GM18861 (cell line): ENCODE results near the gene CLEC10A.
"Not testable (repeated sequence)": the region's sequence is repeated elsewhere in the genome, so short reads cannot be mapped to it uniquely, and the experiment has no call there.

Experiments used
- ATAC-seq: cut with Tn5 transposase; IDR thresholded peaks from one replicate; pipeline ENCODE4 v1.9.1; 2021; ENCODE audit not compliant: unreplicated experiment

The CLEC10A gene, protein sequence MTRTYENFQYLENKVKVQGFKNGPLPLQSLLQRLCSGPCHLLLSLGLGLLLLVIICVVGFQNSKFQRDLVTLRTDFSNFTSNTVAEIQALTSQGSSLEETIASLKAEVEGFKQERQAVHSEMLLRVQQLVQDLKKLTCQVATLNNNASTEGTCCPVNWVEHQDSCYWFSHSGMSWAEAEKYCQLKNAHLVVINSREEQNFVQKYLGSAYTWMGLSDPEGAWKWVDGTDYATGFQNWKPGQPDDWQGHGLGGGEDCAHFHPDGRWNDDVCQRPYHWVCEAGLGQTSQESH

DNA sequence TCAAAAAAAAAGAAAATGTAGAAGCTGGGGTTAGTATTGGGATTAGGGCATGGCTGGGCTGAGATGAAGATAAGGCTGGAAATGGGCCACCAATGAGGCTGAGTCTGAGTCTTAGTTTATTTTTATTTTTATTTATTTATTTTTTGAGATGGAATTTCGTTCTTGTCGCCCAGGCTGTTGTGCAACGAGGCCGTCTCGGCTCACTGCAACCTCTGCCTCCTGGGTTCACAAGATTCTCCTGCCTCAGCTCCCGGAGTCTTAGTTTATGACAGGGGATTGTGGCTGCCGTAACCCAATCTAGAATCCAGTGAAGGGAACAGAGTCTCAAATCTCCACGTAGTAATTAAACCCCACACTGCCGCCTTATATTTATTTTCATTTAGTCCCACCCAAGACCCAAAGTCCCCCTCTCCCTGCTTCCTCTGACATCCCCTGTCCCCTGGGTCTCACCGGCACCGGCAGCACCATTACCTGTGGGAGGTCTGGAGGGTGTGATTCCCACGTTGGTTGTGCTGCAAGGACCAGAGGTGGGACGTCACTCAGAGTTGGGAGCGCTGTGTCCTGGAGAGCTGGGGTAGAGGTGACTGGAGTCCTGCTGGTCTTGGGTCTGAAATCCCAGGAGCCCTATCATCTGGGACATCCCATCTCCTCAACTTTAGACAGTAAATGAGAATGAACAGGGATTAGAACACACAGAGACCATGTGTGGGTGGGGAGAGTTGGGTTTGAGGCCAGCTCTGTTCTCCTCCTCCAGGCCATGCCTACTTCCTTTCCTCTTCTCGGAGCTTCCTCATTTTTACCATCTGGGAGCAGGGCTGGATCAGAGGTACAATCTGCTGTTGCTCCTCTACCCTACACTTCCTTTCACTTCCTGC is at the start of gene CLEC10A:
CLEC10A (minus strand) TSS at position 671 of the 875 bp plus-strand sequence. CDS start 1,439 bp downstream, outside the sequence.
- ATAC-seq, result no peak

DNA sequence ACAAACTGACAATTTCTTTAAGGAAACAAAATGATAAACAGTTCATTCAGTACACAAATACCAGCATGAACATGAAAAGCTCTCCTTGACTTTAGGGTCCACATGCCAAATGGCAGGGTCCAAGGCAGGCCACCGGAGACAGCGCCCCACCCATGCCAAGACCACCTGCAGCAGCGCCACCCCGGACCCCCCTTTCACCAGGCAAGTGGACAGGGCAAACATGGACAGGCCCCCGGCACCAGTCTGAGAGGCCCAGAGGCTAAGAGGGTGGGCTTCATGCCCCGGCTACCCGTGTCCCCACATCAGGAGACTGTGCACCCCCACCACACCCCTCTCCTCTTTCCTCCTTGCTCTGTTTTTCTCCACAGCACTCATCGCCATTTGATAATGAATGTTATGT is 49.3 kb upstream of the CLEC10A start:
- ATAC-seq, result no peak

DNA sequence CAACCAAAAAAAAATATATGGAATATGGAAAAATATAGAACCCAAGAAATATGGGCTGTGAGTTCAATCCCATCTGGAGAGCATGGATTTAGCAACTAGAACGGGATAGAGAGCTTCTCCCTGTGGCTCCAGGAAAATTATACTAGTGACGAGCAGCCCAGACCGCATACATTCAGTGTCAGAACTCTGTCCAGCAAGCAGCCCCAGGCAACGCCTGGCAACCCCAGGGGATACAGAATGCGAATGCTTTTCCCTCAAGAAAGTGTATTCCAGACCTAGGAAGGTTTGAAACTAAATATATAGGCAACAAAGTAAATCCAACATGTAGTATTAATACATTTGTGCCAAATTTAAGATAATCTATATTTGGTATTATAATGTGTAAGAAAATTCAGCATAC is 48.1 kb upstream of the CLEC10A start:
- no peak for ATAC-seq

DNA sequence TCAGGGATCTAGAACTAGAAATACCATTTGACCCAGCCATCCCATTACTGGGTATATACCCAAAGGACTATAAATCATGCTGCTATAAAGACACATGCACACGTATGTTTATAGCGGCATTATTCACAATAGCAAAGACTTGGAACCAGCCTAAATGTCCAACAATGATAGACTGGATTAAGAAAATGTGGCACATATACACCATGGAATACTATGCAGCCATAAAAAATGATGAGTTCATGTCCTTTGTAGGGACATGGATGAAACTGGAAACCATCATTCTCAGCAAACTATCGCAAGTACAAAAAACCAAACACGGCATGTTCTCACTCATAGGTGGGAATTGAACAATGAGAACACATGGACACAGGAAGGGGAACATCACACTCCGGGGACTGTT is 47.5 kb upstream of the CLEC10A start:
- ATAC-seq, result not testable (repeated sequence)

DNA sequence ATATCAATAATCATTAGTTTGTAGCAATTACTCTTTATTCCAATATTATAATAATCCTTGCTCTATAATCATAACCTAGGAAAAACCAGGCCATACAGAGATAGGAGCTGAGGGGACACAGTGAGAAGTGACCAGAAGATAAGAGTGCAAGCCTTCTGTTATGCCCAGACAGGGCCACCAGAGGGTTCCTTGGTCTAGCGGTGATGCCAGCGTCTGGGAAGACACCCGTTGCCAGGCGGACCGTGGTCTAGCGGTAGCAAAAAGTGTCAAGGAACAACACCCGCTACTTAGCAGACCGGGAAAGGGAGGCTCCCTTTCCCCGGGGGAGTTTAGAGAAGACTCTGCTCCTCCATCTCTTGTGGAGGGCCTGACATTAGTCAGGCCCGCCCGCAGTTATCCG is 46.3 kb upstream of the CLEC10A start:
- not testable (repeated sequence) for ATAC-seq

DNA sequence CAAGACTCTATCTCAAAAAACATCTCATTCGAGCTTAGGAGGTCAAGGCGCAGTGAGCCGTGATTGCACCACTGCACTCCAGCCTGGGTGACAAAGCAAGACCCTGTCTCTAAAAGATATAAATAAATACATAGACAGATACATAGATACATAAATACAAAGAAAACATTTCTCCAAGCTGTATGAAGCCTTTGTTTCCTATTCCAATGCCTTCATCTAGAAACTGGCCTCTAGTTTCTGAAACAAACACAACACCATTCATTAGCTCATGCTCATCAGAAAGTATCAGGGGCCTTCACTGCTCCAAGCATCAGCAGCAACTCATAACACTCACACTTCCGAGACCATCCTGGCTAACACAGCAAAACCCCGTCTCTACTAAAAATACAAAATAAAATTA is 44.9 kb upstream of the CLEC10A start:
- no peak for ATAC-seq

DNA sequence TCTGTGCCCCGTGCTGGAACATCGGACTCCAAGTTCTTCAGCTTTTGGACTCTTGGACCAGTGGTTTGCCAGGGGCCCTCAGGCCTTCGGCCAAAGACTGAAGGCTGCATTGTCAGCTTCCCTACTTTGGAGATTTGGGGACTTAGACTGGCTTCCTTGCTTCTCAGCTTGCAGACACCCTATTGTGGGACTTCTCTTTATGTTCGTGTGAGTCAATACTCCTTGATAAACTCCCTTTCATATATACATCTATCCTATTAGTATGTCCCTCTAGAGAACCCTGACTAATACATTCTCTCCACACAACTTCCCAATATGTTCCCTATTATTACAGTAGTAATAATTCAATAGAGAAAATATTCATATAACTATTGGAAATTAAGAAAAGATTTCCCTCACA is 43.8 kb upstream of the CLEC10A start:
- ATAC-seq, result no peak

DNA sequence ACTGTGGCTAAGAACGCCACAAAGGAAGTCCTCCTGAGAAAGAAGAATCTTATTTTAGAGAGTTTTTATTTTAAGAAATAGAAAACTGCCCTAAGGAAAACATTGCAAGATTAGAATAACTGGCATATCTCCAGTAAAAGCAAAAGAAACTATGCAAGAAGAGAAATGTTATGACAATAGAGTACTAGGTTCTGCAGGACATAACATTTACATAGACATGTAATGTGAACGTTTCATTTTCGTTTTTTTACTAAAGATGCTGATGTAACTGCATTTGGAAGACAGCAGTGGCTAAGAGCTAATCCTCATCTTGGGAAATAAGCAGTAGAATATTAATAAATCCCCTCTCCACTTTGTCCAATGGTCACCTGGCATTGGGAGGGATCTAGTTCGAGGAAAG is 42.3 kb upstream of the CLEC10A start:
- no peak for ATAC-seq

DNA sequence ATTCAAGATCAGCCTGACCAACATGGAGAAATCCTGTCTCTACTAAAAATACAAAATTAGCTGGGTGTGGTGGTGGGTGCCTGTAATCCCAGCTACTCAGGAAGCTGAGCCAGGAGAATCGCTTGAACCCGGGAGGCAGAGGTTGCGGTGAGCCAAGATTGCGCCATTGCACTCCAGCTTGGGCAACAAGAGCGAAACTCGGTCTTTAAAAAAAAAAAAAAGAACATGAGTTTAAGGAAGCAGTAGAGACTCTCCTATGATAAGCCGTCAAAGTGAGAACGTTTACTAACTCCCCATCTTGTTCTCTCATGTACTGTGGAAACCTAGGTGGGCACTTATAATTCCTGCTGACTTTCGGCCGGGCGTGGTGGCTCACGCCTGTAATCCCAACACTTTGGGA is 40.6 kb upstream of the CLEC10A start:
- not testable (repeated sequence) for ATAC-seq

DNA sequence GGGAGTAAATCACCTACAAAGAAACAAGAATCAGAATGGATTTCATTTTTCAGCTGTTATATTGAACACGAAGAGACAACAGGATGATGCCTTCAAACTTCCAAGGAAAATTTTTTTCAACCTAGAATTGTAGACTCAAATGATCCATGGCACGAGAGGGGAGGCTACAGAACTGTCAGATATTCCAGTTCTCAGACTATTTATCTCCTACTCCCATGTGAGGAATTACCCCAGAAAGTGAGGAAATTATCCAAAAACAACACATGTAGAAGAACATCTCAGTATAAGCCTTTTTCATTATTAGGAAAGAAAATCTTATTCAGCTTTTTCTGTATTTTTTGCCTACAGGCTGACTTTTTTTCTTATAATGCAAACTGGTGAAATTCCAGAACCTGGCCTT is 40.1 kb upstream of the CLEC10A start:
- ATAC-seq, result no peak

DNA sequence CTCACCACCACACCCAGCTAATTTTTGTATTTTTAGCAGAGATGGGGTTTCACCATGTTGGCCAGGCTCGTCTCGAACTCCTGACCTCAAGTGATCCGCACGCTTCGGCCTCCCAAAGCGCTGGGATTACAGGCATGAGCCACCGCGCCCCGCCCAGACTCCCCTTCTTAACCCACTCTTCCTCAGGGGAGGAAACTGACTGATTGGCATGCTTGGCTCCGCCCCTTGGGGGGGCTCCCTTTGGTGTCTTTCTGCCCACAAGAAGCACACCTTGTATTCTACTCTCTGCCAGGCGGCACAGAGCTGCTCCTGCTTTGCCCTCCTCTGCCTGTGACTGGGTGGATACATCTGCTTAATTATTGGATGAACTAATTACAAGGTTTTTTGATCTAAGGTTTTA is 39.3 kb upstream of the CLEC10A start:
- ATAC-seq, result no peak

DNA sequence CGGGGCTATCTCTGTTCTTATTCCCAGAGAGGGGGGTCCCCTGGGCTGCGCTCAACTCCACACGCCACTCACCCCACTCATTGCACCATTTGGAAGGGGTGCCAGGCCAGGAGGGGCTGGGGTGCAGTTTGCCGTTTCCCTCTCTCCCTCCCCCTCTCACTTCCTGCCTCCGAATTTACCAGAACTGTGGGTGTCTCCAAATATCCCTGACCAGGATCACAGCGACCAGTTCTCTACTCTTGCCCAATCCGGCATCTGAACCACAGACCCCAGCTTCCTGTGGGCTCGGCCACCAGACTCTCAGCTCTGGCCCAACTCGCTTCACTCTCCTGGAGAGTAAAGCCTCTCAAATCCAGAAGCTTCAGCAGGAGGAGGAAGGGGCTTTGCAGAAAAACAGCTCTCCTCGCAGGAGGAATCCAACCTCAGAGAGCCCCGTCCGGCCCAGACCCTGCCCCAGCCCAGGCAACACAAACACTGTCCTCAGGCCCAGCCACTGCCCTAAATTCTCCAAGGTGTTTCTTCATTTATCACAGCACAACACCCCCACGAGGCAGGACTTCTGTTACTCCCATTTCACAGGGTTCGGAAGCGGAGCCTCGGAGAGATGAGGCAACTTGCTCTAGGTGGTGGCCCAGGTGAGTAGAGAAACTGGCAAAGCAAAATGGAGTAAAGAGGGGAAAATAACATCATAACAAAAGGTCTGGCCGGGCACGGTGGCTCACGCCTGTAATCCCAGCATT is 35.0 kb upstream of the CLEC10A start:
- ATAC-seq, result no peak

DNA sequence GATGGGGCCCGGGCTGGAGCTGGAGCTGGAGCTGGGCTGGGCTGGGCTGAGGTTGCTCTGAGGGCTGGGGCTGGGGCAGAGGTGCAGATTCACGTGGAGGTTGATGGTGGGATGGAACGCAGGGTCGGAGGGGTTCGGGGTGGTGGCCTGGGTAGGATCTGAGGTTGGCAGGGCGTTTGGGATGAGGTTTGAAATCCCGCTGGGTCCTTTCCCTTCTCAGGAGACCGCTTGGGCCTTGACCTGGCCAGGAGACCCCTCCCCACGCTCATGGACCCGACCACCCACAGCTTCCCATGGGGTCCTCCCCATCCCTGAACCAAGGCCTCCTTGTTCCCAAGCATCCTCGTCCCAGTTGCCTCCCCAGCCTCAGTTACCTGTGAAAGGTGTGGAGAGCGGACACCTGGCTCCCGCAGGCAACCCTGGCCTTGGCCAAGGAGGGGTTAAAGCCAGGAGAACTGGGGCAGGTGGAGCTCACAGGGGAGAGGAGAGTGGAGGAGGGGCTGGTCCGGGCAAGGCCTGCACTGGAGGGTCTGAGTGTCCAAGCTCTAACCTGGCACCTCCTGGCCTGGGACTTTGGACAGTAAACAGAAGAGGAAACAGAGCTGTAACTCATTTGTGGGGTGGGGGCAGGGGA is 34.3 kb upstream of the CLEC10A start, which contains the start of gene ASGR2:
ASGR2 (minus strand) TSS at position 582 of the 634 bp plus-strand sequence. CDS start 582 bp downstream, outside the sequence.
- ATAC-seq, result no peak

DNA sequence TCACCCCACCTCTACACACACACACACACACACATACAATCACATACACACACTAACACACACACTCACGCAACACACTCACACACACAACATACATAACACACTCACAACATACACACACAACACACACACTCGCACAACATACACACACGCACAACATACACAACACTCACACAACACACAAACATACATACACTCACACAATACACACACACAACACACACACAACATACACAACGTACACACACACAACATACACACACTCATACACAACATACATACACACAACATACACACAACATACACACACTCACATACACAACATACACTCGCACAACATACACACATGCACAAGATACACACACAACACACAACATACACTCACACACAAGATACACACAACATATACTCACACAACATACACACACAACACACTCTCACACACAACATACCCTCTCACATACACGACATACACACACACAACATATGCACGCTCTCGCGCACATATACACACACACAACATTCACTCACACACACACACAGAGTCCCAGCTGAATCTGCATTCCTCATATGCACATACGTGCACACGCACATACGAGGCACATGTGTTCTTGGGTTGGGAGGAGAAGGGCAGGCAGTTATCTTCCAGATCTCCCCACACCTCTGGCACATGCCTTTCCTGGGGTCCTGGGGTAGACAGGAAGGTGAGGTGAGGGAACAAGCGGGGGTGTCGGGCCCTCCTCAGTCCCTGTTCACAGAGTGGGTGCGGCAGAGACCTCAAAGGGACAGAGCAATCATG is 33.4 kb upstream of the CLEC10A start:
- no peak for ATAC-seq

DNA sequence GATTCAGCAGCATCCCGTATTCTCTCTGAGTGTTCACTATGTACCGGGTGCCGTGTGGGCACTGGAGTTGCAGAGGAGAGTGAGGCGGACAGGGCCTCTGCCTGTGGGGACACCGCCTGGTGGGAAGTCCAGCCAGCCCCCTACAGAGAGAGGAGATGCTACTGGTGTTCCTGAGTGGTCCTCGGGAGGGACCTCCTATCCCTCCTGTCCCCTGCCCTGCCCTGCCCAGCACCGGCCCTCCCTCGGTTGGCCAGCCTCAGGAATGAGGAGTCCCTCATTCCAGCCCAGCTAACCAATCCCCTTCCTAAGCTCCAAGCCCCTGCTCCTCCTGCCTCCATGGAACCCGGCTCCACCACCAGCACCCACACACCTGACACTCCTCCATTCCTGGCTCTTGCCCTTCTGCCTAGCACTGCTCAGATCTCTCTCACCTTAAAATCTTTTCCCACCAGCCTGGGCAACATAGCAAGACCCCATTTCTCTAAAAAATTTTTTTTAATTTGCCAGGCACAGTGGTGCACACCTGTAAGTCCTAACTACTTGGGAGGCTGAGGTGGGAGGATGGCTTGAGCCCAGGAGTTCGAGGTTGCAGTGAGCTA is 32.6 kb upstream of the CLEC10A start:
- no peak for ATAC-seq

DNA sequence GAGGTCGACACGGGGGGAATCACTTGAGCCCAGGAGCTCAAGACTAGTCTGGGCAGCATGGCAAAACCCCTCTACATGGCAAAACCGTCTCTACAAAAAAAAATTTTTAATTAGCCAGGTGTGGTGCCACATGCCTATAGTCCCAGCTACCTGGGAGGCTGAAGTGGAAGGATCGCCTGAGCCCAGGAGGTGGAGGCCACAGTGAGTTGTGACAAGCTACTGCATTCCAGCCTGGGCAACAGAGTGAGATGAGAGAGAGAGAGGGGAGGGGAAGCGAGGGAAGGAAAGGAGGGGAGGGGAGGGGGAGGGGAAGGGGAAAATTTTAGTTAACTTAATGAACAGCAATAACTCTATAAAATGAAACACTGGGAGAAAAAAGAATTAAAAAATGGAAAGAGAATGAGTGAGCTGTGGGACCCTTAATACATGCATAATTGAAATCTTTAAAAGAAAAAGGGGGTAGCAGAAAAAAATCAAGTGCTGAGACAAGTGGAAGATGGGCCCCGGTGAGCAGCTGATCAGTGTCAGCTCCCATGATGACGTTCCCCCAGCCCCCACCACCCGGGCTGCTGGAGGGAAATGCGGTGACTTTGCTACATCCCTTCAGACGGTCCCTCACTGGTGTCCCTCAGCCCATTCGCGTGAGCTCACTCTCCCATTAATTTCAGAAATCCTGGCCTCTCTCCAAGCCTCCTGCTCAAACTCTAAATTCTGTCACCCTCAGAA is 31.9 kb upstream of the CLEC10A start:
- no peak for ATAC-seq

DNA sequence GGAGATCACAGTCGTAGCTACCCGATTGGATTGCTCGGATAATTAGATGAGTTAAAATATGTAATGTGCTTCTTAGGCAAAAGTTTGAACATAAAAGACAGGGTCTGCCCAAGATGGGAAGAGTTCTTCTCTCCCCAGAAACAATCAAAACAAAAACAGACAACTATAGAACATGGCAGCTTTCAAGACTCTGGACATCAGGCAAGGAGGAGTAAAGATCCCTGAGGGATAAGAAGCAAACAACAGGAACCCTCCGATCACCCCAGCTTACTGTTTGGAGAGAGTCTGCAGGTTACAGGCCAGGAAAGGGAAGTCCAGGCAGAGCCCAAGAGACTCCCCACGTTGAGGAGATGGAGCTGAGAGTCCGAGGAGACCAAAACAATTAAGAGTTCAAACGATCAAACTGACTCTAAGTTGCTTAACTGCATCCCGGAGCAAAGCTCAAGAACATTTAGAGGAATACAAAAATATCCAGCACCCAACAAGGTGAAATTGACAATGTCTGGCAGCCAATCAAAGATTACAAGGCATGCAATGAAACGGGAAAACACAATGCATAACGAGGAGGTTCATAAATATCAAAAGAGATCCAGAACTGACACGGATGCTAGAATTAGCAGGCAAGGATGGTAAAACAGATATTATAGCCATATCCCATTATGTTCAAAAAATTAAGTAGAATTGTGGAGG is 30.7 kb upstream of the CLEC10A start:
- no peak for ATAC-seq

DNA sequence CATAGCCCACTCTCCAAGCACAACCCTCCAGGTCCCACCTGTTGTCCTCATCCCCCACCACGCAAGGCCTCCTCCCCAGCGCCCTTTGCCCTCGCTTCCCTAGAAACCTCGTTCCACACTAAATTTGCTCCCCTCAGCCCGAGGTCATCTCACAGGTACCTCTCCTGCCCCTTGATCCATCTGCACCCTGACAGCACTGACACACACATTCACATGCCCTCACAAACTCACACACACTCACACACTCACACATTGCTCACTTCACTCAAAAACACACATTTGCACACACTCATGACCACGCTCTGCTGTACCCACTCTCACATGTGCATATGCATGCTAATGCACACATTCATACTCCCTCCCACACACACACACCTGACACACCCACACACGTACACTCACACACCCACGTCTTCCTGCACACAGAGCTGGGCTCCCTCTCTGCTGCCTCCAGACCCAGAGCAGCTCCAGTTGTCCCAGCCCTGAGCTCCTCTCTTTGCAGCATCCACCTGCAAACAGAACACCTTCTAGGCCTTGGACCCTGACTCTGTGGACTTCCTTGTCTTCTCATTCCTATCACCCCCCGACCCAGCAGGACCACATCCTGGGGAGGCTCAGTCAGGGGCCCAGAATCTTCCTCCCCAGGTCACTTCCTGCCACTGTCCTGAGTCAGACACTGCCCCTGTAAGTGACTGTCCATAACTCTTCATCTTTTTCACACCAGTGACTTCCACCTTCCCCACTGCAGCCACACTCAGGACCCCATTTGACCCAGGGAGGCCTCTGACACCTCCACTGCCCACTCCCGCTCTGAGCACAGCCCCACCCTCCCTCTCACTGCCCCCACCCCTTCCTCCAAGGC is 29.6 kb upstream of the CLEC10A start:
- no peak for ATAC-seq
